Thyroid gland (tissue), 4 donors: Measurements from ENCODE around the gene HLA-E.

Experiments
- POLR2A ChIP-seq, 2 donors: fragments of 450-650 bp; IDR thresholded peaks; one replicate each; pipeline ENCODE4 v1.6.1; 2017; ENCODE audit warnings: antibody characterized with exemption in 2 of 2, mild to moderate bottlenecking in 2 of 2, moderate library complexity in 1 of 2
- TF ChIP-seq, protein P1 (sequence below), 6 experiments: fragments of 200-600 bp in 3 of 6; fragments of 450-650 bp in 3 of 6; sonication (generic) in 3 of 6; IDR thresholded peaks; one replicate each; pipeline ENCODE4 v1.5.1; 2016 to 2019; ENCODE audit warnings: antibody characterized with exemption in 6 of 6, mild to moderate bottlenecking in 2 of 6, inconsistent platforms in 1 of 6, moderate library complexity in 1 of 6

DNA sequence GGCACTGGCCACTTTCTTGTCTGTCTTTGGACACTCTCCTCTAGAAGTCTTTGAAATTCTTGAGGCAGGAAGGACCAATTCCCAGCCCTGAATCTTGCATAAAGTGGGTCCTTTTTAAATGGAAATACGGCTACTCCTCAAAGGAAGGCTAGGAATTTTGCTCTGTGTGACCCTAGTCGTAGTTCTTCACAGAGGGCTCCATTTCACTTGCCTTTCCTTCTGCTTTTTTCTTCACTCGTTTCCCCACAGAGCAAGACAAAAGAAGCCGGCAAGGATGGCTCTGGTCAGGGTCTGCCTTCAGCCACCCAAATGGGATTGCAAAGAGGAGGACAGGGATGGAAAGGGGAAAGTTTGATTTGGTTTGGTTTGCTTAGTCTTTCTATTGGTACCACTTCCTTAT is 25.8 kb downstream of the HLA-E start:
- TF ChIP-seq, protein P1, sequence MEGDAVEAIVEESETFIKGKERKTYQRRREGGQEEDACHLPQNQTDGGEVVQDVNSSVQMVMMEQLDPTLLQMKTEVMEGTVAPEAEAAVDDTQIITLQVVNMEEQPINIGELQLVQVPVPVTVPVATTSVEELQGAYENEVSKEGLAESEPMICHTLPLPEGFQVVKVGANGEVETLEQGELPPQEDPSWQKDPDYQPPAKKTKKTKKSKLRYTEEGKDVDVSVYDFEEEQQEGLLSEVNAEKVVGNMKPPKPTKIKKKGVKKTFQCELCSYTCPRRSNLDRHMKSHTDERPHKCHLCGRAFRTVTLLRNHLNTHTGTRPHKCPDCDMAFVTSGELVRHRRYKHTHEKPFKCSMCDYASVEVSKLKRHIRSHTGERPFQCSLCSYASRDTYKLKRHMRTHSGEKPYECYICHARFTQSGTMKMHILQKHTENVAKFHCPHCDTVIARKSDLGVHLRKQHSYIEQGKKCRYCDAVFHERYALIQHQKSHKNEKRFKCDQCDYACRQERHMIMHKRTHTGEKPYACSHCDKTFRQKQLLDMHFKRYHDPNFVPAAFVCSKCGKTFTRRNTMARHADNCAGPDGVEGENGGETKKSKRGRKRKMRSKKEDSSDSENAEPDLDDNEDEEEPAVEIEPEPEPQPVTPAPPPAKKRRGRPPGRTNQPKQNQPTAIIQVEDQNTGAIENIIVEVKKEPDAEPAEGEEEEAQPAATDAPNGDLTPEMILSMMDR (IDR thresholded peaks at IDR 0.05): no peak
- no peak for TF ChIP-seq POLR2A (IDR thresholded peaks at IDR 0.05)
